ENCODE data around the gene KMT2D.
"Not testable (repeated sequence)": the region's sequence is repeated elsewhere in the genome, so short reads cannot be mapped to it uniquely, and the experiment has no call there.

Gene KMT2D

DNA sequence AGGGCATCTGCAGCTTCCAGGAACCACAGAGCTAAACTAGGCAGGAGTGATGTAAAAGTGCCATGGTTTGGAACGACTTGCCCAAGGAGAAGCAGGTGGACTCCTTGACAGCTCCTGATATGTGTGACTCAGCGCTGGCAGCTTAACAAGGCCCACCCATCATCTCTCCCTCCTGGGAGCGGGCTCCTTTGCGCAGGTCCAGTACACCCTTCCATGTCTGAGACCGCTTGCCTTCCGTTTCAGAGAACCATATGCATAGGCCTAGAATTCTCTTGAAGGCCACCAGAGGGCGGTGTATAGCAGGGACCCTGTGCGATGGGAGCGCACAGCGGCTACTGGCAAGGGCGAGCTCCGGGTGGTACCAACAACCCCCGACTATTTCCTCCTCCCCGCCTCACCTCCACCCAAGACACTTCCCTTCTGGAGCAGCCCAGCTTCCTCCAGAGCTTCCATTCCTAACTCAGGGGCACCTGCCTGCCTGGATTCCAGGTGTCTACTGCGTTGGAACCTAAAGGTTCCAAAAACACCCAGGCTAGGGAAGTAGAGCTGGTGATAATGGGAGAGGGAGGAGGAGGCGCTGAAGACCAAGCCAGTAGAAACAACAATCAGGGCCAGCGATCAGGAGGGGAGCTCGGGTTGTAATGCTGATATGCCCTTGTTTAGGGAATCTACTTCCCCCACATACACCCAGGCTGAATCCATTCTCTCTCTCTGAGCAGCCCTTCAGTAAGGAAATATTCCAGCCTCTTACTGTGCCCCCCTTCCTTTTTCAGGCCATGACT, 27.7 kb upstream of the KMT2D start:
- DNase-seq, result peak; percentile 86

DNA sequence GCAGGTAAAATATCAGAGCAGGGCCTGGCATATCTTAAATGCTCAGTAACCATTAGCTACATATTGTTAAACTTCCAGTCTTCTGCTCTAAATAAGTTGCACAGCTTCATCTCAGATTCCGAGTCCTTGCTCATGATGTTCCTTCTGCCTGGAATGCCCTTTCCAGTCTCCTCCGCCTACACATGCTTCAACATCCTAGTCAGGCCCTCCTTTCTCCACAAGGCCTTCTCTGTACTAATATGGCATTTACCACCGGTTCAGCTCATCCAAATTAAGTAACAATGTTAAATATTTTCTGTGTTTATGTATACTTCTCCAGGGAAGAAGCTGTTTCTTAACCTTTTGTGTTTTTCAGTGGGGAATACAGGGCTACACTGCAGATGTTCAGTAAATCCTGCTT, 25.5 kb upstream of the KMT2D start:
- DNase-seq, result no peak

DNA sequence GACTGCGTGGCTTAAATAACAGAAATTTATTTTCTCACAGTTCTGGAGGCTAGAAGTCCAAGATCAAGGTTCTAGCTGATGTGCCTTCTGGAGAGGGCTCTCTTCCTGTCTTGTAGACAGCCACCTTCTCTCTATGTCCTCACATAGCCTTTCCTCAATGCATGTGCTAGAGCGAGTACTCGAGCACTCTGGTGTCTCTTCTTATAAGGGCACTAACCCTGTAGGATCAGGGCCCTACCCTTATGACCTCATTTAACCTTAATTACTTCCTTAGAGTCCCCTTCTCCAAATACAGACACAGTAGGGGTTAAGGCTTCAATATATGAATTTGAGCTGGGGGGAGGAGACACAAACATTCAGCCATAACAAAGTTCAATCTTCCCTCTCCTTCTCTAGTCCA, 23.8 kb upstream of the KMT2D start:
- DNase-seq, result no peak

DNA sequence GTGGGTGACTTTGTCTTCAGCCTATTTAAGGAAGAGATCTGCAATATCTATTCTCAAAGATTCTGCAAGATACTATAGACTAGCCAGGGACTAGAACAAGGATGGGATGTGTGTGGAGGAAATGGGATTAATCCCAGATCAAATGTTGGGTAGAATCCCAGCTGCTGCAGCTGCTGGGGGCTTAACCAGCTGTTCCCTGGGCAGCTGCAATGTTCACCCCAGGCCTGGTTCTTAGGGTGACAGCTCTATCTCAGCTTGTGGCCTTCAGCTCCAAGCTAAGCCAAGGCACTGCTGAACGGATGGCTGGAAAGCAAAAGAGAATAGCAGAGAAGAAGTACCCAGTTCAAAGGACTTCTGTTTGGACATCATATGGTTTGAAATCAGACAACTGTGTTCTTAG, 19.2 kb upstream of the KMT2D start:
- no peak for DNase-seq

DNA sequence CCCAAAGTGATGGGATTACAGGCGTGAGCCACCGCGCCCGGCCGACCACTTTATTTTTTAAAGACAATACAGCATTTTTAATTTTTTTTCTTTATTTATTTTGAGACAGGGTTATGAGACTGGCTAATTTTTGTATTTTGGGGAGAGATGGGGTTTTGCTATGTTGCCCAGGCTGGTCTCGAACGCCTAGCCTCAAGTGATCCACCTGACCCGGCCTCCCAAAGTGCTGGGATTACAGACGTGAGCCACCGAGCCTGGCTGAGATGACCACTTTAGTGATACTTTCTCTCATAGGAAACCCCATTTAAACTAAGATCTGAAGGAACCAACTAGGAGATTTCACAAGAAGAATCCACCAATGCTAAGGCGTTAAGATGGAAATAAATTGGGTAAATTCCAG, 10.4 kb upstream of the KMT2D start:
- no peak for DNase-seq

DNA sequence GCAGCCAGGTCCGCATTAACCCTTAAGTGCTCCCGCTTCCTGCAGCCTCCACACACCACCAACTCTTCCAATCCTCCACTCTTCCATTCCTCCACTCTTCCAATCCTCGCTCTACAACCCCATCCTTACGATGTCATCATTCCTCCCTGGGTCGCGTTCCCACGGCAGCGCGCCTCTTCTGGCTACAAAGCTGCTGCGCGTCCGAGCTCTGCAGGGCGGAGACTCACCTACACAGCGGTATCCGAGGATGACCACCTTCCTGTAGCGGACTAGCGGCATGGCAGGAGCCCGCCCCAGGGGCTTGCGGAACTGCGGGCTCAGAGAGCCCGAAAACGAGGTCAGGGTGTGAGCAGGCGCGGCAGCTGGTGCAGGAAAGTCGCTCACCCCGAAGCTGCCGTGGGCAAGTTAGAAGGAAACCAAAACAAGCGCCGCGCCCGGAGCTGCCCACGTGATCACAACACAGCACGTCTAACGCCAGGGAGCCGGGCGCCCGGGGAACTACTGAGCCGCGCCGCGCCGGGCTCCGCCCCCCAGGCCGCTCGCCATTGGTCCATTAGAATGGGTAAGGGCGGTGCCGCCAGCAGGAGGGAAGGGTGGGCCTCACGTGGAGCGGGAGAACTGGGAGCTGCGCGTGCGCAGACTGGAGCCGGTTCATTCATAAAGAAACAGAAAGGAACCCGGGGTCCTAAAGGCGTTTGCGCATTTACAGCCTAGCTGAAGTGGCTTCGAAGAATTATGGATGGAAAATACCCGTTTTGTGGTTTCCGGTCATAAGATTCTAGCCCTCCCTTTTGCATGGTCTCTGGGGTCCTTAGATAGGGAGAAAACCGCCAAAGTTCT, 9.1 kb upstream of the KMT2D start, which contains the start of gene RHEBL1:
RHEBL1 (minus strand) TSS at position 473 of the 840 bp plus-strand sequence; CDS start at position 279, 194 bp downstream.
- DNase-seq, result peak; percentile 96

DNA sequence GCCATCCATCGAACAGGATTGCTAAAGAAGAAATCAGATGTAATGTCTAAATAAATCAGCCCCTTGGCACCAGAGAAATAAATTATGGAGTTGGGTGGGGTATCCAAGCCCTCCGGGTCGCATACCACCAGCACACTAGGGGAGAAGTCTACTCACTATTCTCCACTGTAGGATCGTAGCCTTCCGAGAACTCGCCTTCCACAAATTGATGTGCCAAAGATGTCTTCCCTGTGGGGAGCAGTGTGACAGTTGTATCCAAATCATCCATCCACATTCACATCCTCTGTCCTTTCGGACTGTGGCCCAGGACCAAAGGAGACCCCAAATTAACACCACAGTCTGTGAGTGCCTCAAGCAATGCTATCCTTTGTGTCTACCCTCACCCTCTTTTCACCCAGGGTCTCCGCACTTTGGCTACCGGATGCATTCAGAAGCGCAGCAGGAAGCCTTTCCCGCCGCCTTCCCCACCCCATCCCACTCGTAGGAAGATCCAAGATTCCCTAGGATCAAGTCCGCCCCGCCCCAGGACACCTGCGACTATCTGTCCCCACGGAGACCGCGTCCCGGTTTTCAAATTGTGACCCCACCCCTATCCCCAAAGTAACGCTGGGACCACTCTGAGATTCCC, 8.4 kb upstream of the KMT2D start:
- DNase-seq, result no peak

DNA sequence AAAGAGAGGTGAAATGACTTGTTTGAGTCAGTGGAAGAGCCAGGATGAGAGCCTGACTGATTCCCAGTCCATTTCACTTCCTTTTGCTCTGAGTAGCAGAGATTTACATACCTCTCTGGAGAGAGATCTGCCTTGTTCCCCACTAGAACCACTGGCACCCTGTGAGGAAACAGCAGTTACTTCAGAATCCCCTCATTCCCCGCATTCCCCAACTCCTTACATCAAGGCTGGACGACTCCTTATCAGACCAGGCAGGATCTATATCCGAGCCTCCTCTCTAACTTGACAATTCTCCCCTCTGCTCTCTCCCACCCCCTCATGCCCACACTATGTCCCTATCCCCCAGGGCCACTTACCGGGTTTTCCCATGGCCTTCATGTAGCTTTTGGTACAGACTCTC, 5.5 kb upstream of the KMT2D start:
- no peak for DNase-seq

DNA sequence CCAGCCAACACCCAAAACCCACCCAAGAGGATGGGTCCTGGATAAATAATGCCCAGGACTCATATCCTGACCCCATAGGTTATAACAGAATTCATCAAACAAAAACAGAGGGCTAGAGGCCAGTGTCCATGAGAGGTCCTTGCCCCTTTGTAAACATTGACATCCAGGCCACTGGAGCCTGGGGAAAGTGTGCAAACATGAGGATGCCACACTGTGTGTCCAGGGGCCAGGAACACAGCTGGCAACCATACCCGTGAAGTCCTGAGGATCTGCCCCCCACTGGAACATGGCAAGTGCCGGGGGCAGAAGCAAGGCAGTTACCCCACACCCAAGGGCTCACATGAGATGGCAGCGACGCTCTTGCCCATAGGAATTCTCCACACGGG, 4.2 kb upstream of the KMT2D start:
- no peak for DNase-seq

DNA sequence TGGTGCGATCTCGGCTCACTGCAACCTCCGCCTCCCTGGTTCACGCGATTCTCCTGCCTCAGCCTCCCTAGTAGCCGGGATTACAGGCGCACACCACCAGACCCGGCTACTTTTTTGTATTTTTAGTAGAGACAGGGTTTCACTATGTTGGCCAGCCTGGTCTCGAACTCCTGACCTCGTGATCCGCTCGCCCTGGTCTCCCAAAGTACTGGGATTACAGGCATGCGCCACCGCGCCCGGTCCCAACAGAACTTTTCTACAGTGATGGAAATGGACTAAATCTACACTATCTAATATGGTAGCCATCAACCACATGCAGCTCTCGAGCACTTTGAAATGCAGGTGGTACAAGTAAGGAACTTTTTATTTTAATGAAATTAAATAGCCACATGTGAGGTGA, 1.3 kb upstream of the KMT2D start:
- DNase-seq, result not testable (repeated sequence)

DNA sequence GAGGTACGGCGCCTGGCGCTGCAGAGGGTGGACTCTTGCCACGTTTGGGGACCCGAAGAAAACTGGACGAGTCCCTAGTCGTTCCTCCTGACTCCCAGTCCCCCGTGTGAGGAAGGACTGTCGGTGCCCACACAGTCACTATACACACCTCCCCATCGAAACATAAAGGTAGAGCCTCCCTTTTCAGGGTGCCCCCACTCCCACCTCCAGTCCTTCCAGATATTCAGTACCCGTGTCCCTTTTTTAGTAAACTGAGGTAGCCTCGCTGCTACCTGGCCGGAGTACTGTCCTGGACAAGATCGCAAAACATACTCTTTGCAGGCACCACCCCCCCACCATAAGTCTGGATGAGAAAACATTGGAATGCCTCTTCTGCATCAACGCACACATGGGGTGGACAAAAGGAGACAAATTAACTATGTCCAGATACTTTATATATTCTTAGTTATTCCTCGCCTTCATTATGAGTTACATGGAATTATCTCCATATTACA, 610 bp upstream of the KMT2D start:
- no peak for DNase-seq

DNA sequence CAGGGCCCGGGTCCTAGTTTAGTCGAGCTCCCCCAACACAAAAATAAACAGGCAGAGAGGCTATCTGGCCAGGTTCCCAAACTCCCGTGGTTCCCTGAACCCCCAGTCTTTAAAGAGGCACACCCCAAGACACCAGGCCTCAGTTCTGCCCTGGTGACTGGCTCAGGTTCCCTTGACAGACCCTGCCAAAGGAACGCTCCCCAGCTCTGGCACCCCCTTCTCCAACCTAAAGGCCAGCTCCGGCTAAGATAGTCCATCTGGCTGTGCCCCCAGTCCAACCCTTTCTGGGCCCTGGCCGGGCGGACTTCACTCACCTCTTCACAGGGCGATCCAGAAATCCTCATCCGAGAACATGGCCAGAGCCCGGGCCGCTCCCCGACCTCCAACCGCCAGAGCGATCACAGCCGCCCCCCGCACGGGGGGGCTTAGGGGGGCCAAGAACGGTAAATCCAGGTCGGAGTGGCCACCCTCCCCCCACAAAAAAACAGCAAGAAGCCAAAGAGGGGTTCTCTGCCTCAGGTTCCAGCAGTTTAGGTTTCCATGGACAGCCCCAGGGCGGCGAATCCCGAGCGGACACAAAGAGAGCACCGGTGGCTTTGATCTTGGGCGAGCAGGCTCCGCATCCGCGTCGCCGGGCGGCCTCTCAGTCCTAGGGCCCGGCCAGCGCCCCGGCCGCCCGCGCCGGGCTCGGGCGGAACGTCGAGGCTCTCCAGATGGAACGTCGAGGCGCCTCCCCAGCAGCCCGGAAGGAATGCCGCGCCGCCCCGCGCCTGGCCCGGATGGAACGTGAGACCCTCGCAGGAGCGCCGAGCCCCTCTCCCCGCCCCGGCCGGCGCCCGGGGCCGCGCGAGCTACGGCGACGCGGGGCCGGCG, 1.1 kb downstream of the KMT2D start:
- peak; percentile 7 for DNase-seq

DNA sequence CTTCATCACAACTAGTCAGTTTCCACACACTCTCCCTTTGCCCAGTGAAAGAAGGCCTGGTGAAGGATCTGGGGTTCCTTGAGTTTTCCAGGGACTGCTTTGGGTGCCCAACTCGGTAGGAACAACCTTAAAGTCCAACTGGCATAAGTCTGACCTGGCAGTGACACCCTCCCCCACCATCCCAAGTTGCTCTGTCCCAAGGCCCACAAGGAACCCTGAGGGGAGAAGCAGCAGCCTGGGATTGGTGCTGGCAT, 1.6 kb downstream of the KMT2D start:
- DNase-seq, result no peak

DNA sequence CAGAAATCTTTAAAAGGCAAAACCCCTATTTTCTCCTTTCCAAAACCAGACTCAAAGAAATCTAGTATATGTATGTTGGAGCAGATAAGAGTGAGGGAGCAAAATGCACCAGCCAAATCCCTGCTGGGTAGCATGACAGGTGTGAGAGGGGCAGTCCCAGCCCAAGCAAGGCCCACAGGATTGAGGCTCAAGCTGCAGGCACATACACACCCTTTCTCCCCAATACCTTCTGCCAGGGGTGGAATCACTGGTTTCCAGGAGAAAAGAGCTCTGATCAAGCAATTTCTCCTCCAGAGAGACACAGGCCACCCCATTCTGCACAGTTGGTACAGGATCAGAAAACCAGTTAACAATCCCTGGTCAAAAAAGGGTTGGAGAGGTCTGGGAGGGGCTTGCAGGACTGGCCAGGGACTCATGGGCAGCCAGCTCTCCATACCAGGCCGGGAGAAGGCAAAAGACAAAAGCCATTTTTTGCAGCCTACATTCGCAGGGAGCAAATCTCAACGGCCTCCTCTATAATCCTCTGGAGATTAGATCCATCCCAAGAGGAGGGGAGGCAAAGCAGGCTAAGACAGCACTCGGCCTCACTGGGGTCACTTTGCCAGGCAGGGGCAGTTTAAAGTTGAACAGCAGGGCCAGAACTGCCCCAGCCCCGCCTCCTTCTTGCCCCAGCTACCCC, 2.1 kb downstream of the KMT2D start:
- no peak for DNase-seq

DNA sequence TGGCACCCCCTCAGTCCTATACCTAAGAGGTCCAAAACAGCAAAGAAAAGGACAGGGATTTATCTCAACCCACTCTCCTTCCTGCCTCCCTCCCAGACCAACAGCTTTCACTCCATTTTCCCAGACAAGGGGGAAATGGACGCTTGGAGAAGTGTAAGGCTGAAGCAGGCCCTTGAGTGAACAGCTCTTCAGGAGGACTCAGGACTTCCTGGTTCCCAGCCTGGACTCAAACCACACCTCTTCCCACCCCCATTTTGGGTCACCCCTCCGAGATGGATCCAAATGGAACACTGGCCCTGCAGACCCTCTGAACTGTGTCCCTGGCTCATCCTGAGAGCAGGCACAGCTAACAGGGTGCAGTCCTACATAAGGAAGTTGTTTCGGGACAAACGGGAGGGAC, 2.7 kb downstream of the KMT2D start:
- DNase-seq, result no peak

DNA sequence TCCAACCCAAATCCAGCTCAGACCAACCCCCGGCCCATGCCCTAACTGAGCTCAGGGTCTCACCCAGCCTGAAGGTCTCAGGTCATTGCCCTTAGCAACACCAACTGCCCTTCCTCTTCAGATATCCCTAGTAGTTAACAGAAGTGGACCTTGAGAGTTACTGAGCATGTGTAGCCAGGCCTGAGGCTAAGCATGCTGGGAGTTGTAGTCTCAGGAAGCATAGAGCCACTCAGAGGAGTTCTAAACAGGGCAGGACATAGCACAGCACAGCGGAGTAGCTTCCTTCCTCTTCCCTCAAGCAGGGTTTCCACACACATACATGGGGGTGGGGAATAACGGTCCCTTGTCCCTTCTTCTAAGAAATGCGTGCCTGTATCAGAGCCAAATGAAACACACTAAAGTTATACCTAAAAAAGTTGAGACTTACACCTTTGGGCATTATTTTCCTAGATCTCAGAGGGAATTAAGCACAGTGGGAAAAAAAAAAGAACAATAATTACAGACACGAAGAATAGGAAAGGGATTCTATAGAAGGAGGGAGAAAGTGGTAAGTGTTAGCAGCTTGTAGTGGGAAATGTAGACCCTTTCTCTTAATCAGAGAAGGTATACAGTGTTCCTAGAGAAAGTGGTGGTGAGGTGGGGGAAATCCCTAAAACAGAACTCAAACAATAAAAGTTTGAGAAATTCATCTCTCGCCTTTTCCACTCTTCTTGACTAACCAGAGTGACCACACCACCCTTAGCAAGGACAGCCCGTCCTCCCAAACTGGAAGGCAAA, 4.4 kb downstream of the KMT2D start:
- DNase-seq, result peak; percentile 69

DNA sequence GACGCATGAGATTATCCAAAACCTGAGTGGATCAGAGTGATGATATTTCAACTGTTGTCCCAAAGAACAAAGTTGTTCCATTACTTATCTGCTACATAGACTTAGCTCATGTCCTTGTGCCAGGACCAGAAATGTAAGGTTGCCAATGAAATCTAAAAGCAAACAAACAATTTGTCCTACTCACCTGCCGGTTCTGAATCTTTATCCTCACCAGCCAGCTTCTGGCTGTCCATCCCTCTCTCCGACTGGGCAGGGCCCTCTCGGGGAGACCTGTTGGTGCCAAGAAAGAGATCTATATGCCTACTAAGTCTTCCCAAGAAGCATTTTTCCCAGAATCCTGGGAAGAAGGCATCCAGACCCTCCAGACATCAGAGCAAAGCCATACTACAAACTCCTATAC, 5.5 kb downstream of the KMT2D start:
- DNase-seq, result no peak

DNA sequence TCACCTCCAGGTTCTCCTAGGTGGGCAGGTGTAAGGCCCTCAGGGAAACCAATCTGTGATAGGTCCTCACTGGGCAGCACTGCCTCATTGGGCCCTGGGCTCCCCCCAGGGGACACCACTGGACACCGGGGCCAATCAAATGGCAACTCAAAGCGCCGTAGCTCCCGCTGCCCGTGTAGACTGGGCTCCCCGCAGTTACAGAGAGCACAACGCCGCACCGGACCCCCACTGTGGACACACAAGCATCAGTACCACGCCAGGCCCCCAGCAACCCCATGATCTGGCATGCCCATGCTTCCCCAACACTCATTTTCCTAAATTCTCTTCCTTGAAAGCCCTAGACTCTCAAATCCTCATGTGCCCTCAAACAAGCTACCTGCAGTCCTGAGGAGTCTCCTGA, 6.1 kb downstream of the KMT2D start:
- DNase-seq, result no peak

DNA sequence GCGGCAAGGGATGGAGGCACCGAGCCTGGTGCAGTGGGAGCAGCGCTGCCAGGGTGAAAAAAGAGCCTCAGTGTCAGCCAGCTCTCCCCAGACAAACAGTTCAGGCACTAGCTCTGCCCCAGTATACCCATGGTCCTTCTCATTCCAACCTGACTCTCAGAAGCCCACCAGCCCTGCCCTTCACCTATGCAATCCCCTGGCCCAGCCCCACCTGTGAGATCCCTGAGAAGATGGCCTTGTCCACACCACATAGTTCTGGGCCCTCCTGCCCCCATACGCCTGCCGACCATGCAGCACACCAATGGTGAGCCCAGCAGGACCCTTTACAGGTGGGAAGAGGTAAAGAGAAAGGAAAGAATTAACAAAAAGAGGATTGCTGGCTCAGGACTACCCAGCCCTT, 6.5 kb downstream of the KMT2D start:
- DNase-seq, result no peak

DNA sequence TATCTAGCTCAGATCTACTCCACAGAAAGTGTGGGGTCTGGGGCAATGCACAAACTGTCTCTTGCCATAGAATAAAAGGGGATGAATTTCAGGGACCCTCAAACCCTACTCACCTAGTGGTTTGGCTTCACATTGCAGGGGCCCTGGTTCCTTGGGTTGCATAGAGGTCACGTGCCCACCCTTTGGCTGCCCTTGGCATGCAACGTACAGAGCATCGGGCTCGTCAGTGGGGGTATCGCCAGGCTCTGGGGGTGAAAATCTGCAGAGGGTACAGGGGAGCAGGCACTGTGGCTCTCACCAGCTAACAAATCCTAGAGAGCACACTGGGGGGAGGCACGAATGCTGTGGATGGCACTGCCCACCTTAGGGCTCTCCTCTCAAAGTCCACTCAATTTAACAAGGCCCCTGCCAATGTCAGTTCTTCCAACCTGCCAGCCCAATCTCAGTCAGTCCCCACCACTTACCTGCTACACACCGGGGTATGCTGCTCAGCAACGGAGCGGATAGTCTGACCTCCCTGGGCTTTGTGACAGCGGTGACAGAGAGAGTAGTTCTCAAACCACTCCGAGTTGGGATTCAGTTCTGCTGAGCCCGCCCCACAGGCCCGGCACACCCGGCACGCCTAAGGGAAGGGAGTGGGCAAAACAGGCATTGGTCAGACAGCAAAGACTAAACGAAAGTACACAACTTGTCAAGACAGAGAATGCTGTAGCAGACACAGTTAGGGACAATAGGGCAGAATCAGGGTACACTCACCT, 8.0 kb downstream of the KMT2D start:
- DNase-seq, result no peak
